H9 (cell line): ENCODE measurements around the gene ZNF728. TPM values are rescaled to one million over a fixed set of nuclear protein-coding genes. Genes with fewer than 3 reads are reported as not detected.

Experiments used
- DNase-seq: peaks from one replicate; pipeline ENCODE4 v3.0.0-alpha.2; 2017
- H2AFZ ChIP-seq: one replicate; pipeline ENCODE4 v1.6.1; 2013; ENCODE audit warnings: mild to moderate bottlenecking, low read length, control low read depth, moderate library complexity
- H2AK5ac ChIP-seq: 2 replicates; pipeline ENCODE4 v1.6.1; 2013; ENCODE audit warnings: low read length, control low read depth, mixed read lengths; ENCODE audit not compliant: insufficient read length
- H2BK120ac ChIP-seq: one replicate; pipeline ENCODE4 v1.6.1; 2013; ENCODE audit warnings: low read depth, mild to moderate bottlenecking, low read length, control low read depth, inconsistent platforms; ENCODE audit not compliant: poor library complexity, severe bottlenecking
- H2BK12ac ChIP-seq: 2 replicates; pipeline ENCODE4 v1.6.1; 2013; ENCODE audit warnings: low read length, control low read depth, mixed read lengths, low read depth; ENCODE audit not compliant: insufficient read length
- H2BK15ac ChIP-seq: 2 replicates; pipeline ENCODE4 v1.6.1; 2013; ENCODE audit warnings: low read depth, low read length, control low read depth
- H2BK20ac ChIP-seq: one replicate; pipeline ENCODE4 v1.6.1; 2013; ENCODE audit warnings: low read depth, mild to moderate bottlenecking, low read length, control low read depth, inconsistent platforms; ENCODE audit not compliant: poor library complexity, severe bottlenecking
- H2BK5ac ChIP-seq: 2 replicates; pipeline ENCODE4 v1.6.1; 2013; ENCODE audit warnings: low read length, control low read depth, mixed read lengths; ENCODE audit not compliant: insufficient read length
- H3K14ac ChIP-seq: 2 replicates; pipeline ENCODE4 v1.6.1; 2013; ENCODE audit warnings: low read length, control low read depth; ENCODE audit not compliant: insufficient read depth
- H3K18ac ChIP-seq: 2 replicates; pipeline ENCODE4 v1.6.1; 2013; ENCODE audit warnings: low read depth, mild to moderate bottlenecking, mixed read lengths, low read length, control low read depth; ENCODE audit not compliant: insufficient read length
- H3K23ac ChIP-seq: 2 replicates; pipeline ENCODE4 v1.6.1; 2013; ENCODE audit warnings: low read length, control low read depth, mixed read lengths, low read depth; ENCODE audit not compliant: insufficient read length
- H3K23me2 ChIP-seq: 2 replicates; pipeline ENCODE4 v1.6.1; 2013; ENCODE audit warnings: low read depth, mild to moderate bottlenecking, mixed read lengths, low read length, control low read depth; ENCODE audit not compliant: insufficient read length, poor library complexity, severe bottlenecking
- H3K27ac ChIP-seq: 2 replicates; pipeline ENCODE4 v1.5.1; 2013; ENCODE audit warnings: low read length, control low read depth, mixed read lengths, low read depth; ENCODE audit not compliant: insufficient read length
- H3K27me3 ChIP-seq: 2 replicates; pipeline ENCODE4 v1.6.1; 2013; ENCODE audit warnings: low read length, control low read depth, inconsistent platforms; ENCODE audit not compliant: insufficient read depth
- H3K4ac ChIP-seq: 2 replicates; pipeline ENCODE4 v1.6.1; 2013; ENCODE audit warnings: low read depth, mild to moderate bottlenecking, control low read depth, inconsistent platforms, low read length, moderate library complexity
- H3K4me1 ChIP-seq: 2 replicates; pipeline ENCODE4 v1.6.1; 2013; ENCODE audit warnings: low read length, control low read depth, inconsistent platforms; ENCODE audit not compliant: insufficient read depth
- H3K4me2 ChIP-seq: 2 replicates; pipeline ENCODE4 v1.6.1; 2013; ENCODE audit warnings: low read length, control low read depth, mixed read lengths; ENCODE audit not compliant: insufficient read length, insufficient read depth
- H3K56ac ChIP-seq: 2 replicates; pipeline ENCODE4 v1.6.1; 2013; ENCODE audit warnings: low read depth, mild to moderate bottlenecking, mixed read lengths, low read length, control low read depth; ENCODE audit not compliant: insufficient read length
- H3K79me1 ChIP-seq: 2 replicates; pipeline ENCODE4 v1.6.1; 2013; ENCODE audit warnings: low read depth, mild to moderate bottlenecking, moderate library complexity, low read length, control low read depth, inconsistent platforms; ENCODE audit not compliant: insufficient read depth, poor library complexity, severe bottlenecking
- H3K79me2 ChIP-seq: 2 replicates; pipeline ENCODE4 v1.6.1; 2013; ENCODE audit warnings: low read length, control low read depth, inconsistent platforms; ENCODE audit not compliant: insufficient read depth
- H3K9ac ChIP-seq: 2 replicates; pipeline ENCODE4 v1.6.1; 2013; ENCODE audit warnings: low read length, control low read depth, mixed read lengths; ENCODE audit not compliant: insufficient read length; ENCODE audit errors: extremely low read depth
- H3K9me3 ChIP-seq: one replicate; pipeline ENCODE4 v1.6.1; 2013; ENCODE audit warnings: low read depth, low read length, inconsistent platforms; ENCODE audit not compliant: control insufficient read depth
- H3T11ph ChIP-seq: one replicate; pipeline ENCODE4 v1.6.1; 2013; ENCODE audit warnings: mild to moderate bottlenecking, low read length, control low read depth, inconsistent platforms
- H4K20me1 ChIP-seq: one replicate; pipeline ENCODE4 v1.6.1; 2013; ENCODE audit not compliant: control insufficient read depth, insufficient read length, insufficient read depth
- H4K5ac ChIP-seq: 2 replicates; pipeline ENCODE4 v1.6.1; 2013; ENCODE audit warnings: low read depth, mild to moderate bottlenecking, mixed read lengths, low read length, control low read depth; ENCODE audit not compliant: insufficient read length
- H4K8ac ChIP-seq: replicated peaks from 2 replicates; pipeline ENCODE4 v1.6.1; 2013; ENCODE audit warnings: low read length, control low read depth, mixed read lengths, low read depth; ENCODE audit not compliant: insufficient read length
- H4K91ac ChIP-seq: 2 replicates; pipeline ENCODE4 v1.6.1; 2013; ENCODE audit warnings: low read depth, mild to moderate bottlenecking, moderate library complexity, mixed read lengths, low read length, control low read depth; ENCODE audit not compliant: insufficient read length
- H3K27ac Mint-ChIP-seq, 3 experiments: 2 replicates in 2 of 3; 3 replicates in 1 of 3; pipeline ENCODE4 v1.8.0; 2020 to 2021; ENCODE audit warnings: mixed read lengths in 3 of 3, mild to moderate bottlenecking in 1 of 3, moderate library complexity in 1 of 3
- H3K27me3 Mint-ChIP-seq: 2 replicates; pipeline ENCODE4 v1.8.0; 2021; ENCODE audit warnings: low read depth, mild to moderate bottlenecking, moderate library complexity, mixed read lengths
- H3K36me3 Mint-ChIP-seq, 3 experiments: 2 replicates in 2 of 3; 3 replicates in 1 of 3; pipeline ENCODE4 v1.8.0; 2020 to 2021; ENCODE audit warnings: low read depth in 3 of 3, mixed read lengths in 3 of 3; ENCODE audit not compliant: insufficient read depth in 1 of 3
- H3K4me1 Mint-ChIP-seq, 2 experiments: 2 replicates each; pipeline ENCODE4 v1.8.0; 2020; ENCODE audit warnings: mixed read lengths in 2 of 2
- H3K4me3 Mint-ChIP-seq, 2 experiments: 2 replicates in 1 of 2; 3 replicates in 1 of 2; pipeline ENCODE4 v1.8.0; 2020 to 2021; ENCODE audit warnings: mild to moderate bottlenecking in 2 of 2, mixed read lengths in 2 of 2, moderate library complexity in 1 of 2
- H3K9me3 Mint-ChIP-seq, 2 experiments: 2 replicates in 1 of 2; 3 replicates in 1 of 2; pipeline ENCODE4 v1.8.0; 2020; ENCODE audit warnings: mild to moderate bottlenecking in 2 of 2, mixed read lengths in 2 of 2, moderate library complexity in 1 of 2
- WGBS: extraction: QIAGEN DNeasy Blood & Tissue Kit; methylation state at CpG from one replicate; pipeline ENCODE4 v1.1.7; 2013; ENCODE audit warnings: missing lambda C conversion rate, low lambda C conversion rate, mixed read lengths; ENCODE audit not compliant: insufficient read length; ENCODE audit errors: extremely low coverage; 5-methylcytosine and 5-hydroxymethylcytosine counted together
- total RNA-seq: library from RNA; stranded (reverse); gene quantifications from 2 replicates; pipeline ENCODE4 v1.2.1, GENCODE V29; 2021
- TF ChIP-seq, protein P1 (sequence below): fragments of 200-600 bp; sonication (generic); conservative IDR thresholded peaks from 3 replicates; pipeline ENCODE4 v1.8.0; 2021; ENCODE audit warnings: antibody characterized with exemption, mild to moderate bottlenecking

ZNF728 gene
- total RNA-seq, 1 experiment from 2014 or later, result not detected

DNA sequence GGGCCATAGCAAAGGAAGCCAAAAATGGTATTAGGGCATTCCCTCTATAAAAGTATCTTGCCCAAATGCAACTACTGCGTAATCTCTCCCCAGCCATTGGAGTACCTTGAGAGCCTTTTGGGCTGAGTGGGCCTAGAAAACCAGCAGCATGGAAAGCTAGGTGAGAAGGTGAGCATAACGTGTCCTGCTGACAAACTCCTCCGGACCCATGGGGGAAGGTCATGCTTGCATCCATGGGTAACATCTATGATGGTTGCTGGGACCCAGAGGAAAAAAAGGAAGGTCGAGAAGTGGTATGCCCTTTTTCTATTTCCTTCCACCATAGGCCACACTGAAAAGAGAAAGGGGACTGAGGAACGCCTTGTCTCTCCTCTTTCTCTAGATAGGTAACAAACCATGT, 57.4 kb downstream of the ZNF728 start:
- Histone ChIP-seq H4K91ac (no peak overlapping the region), H3K79me2 (no peaks in the 10 kb centered on the region), H3K27me3 (no peaks in the 10 kb centered on the region), H2BK15ac (no peak overlapping the region), H3K56ac (no peak overlapping the region), H3K9me3 (peaks cover 67% of the 10 kb centered on the region), H3K18ac (no peak overlapping the region), H4K8ac (no peak overlapping the region), H2AK5ac (no peak overlapping the region), H2BK5ac (no peak overlapping the region), H3K79me1 (no peaks in the 10 kb centered on the region), H3K4ac (no peak overlapping the region), H3K23me2 (no peaks in the 10 kb centered on the region), H4K20me1 (no peaks in the 10 kb centered on the region), H3K9ac (no peak overlapping the region), H2BK20ac (no peak overlapping the region), H3K27ac (no peak overlapping the region), H3K4me1 (no peaks in the 10 kb centered on the region), H3K14ac (no peak overlapping the region), H2AFZ (no peak overlapping the region), H3T11ph (no peak overlapping the region), H3K23ac (no peak overlapping the region), H2BK120ac (no peak overlapping the region), H2BK12ac (no peak overlapping the region), H4K5ac (no peak overlapping the region), H3K4me2 (no peak overlapping the region)
- no CpG with 5 or more reads among the region's 5 CpGs for WGBS
- no peaks in the 10 kb centered on the region for H3K4me1 Mint-ChIP-seq
- H3K4me3 Mint-ChIP-seq, result no peak overlapping the region
- no peak overlapping the region for H3K27ac Mint-ChIP-seq
- peaks cover 82 to 85% of the 10 kb centered on the region in 2 experiments for H3K9me3 Mint-ChIP-seq
- TF ChIP-seq, protein P1, sequence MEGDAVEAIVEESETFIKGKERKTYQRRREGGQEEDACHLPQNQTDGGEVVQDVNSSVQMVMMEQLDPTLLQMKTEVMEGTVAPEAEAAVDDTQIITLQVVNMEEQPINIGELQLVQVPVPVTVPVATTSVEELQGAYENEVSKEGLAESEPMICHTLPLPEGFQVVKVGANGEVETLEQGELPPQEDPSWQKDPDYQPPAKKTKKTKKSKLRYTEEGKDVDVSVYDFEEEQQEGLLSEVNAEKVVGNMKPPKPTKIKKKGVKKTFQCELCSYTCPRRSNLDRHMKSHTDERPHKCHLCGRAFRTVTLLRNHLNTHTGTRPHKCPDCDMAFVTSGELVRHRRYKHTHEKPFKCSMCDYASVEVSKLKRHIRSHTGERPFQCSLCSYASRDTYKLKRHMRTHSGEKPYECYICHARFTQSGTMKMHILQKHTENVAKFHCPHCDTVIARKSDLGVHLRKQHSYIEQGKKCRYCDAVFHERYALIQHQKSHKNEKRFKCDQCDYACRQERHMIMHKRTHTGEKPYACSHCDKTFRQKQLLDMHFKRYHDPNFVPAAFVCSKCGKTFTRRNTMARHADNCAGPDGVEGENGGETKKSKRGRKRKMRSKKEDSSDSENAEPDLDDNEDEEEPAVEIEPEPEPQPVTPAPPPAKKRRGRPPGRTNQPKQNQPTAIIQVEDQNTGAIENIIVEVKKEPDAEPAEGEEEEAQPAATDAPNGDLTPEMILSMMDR, result no peak
- H3K36me3 Mint-ChIP-seq, result peaks cover 7 to 19% (median 14%) of the 10 kb centered on the region in 3 experiments; a peak in 6 of 7 replicates
- DNase-seq, result no peak
- H3K27me3 Mint-ChIP-seq, result peaks cover 1% of the 10 kb centered on the region; the same call in 1 of the 2 replicates
